NCI-H510A treated with DMSO at 0.1 percent for 48 hours (cell line): ENCODE results near the gene ADAMTS17.

Experiments
- DNase-seq: peaks from one replicate; lab custom pipeline; 2025; lab: John Stamatoyannopoulos, UW

ADAMTS17 gene

GRCh38 chr15:100174159-100174903 is 167.4 kb downstream of the ADAMTS17 start:
- DNase-seq = no peak

GRCh38 chr15:100172356-100173024 is 169.3 kb downstream of the ADAMTS17 start:
- DNase-seq = no peak

- DNase-seq = no peak
Observed at GRCh38 chr15:100171411-100171810, 170.4 kb downstream of the ADAMTS17 start.

GRCh38 chr15:100170291-100171210 is 171.2 kb downstream of the ADAMTS17 start:
- no peak for DNase-seq

GRCh38 chr15:100169615-100170290 is 172.0 kb downstream of the ADAMTS17 start:
- DNase-seq = no peak

GRCh38 chr15:100168787-100169186 is 173.0 kb downstream of the ADAMTS17 start:
- DNase-seq = no peak

- DNase-seq = no peak
Observed at GRCh38 chr15:100167884-100168375, 173.8 kb downstream of the ADAMTS17 start.

- DNase-seq = no peak
Observed at GRCh38 chr15:100166313-100166712, 175.5 kb downstream of the ADAMTS17 start.

GRCh38 chr15:100163961-100164360 is 177.8 kb downstream of the ADAMTS17 start:
- DNase-seq = no peak

- DNase-seq = no peak
Observed at GRCh38 chr15:100160953-100161352, 180.8 kb downstream of the ADAMTS17 start.

- no peak for DNase-seq
Observed at GRCh38 chr15:100159436-100159835, 182.3 kb downstream of the ADAMTS17 start.

GRCh38 chr15:100158356-100158755 is 183.4 kb downstream of the ADAMTS17 start:
- no peak for DNase-seq

- DNase-seq = no peak
Observed at GRCh38 chr15:100156201-100156600, 185.6 kb downstream of the ADAMTS17 start.

GRCh38 chr15:100154338-100154737 is 187.4 kb downstream of the ADAMTS17 start:
- no peak for DNase-seq

- DNase-seq = no peak
Observed at GRCh38 chr15:100152463-100152862, 189.3 kb downstream of the ADAMTS17 start.

GRCh38 chr15:100150906-100151305 is 190.9 kb downstream of the ADAMTS17 start:
- no peak for DNase-seq

- no peak for DNase-seq
Observed at GRCh38 chr15:100147828-100148227, 193.9 kb downstream of the ADAMTS17 start.

GRCh38 chr15:100143378-100143777 is 198.4 kb downstream of the ADAMTS17 start:
- DNase-seq = no peak

GRCh38 chr15:100141311-100142001 is 200.3 kb downstream of the ADAMTS17 start:
- no peak for DNase-seq

- DNase-seq = no peak
Observed at GRCh38 chr15:100140527-100141308, 201.1 kb downstream of the ADAMTS17 start.
